IPS-18c (cell line): ENCODE data around the gene KRT27.
"Not testable (repeated sequence)": the region's sequence is repeated elsewhere in the genome, so short reads cannot be mapped to it uniquely, and the experiment has no call there.

Source experiments
- H3K4me3 ChIP-seq: 2 replicates; pipeline ENCODE4 v1.7.0; 2013; ENCODE audit warnings: low read depth, mild to moderate bottlenecking, low read length, moderate library complexity; ENCODE audit not compliant: insufficient read depth
- H3K9me3 ChIP-seq: one replicate; pipeline ENCODE4 v1.6.1; 2013; ENCODE audit warnings: mild to moderate bottlenecking, low read length, moderate library complexity; ENCODE audit not compliant: control insufficient read depth, insufficient read depth

The KRT27 gene

DNA sequence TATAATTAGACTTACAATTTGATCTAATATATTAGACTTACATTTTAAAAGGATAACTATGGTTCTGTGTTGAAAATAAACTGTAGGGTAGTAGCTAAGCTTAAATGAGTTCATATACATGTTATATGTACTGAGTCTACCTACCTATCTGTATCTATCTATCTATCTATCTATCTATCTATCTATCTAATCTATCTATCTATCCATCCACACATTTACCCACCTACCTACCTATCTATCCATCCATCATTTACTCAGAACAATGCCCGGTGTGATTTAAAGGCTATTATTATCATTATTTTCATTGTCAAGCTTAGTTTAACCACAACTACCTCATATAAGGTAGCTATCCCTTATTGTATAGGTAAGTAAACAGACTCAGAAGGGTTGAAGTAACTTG, 33.0 kb upstream of the KRT27 start:
- H3K9me3 ChIP-seq: no peaks in the 10 kb centered on the region
- H3K4me3 ChIP-seq: no peak overlapping the region

DNA sequence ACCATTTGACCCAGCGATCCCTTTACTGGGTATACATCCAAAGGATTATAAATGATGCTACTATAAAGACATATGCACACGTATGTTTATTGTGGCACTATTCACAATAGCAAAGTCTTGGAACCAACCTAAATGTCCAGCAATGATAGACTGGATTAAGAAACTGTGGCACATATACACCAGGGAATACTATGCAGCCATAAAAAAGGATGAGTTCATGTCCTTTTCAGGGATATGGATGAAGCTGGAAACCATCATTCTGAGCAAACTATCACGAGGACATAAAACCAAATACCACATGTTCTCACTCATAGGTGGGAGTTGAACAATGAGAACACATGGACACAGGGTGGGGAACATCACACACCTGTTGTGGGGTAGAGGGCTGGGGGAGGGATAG, 32.3 kb upstream of the KRT27 start:
- H3K4me3 ChIP-seq: not testable (repeated sequence)

DNA sequence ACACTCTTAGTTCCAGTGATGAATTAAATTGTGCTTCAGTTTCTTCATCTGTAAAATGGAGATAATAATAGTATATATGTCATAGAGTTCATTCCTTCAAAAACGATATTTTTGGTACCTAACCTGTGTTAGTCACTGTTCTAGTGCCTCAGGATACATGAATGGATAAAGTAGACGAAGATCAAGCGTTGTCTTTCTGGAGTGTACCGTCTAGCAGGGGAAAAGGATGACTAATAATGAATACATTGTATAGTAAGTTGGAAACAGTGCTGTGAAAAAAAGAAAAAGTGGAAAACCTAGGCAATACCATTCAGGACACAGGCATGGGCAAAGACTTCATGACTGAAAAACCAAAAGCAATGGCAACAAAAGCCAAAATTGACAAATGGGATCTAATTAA, 31.5 kb upstream of the KRT27 start:
- H3K4me3 ChIP-seq: no peak overlapping the region

More for the DNA sequence above, 32.3 kb upstream of the KRT27 start:
- not testable (repeated sequence) for H3K9me3 ChIP-seq

GRCh38 chr17:40812639-40813038, 30.3 kb upstream of the KRT27 start:
- H3K9me3 ChIP-seq: no peaks in the 10 kb centered on the region
- H3K4me3 ChIP-seq: no peak overlapping the region

More for the DNA sequence above, 31.5 kb upstream of the KRT27 start:
- no peaks in the 10 kb centered on the region for H3K9me3 ChIP-seq

- no peak overlapping the region for H3K4me3 ChIP-seq
- H3K9me3 ChIP-seq: no peaks in the 10 kb centered on the region
Observed at GRCh38 chr17:40810494-40810893, 28.1 kb upstream of the KRT27 start.

GRCh38 chr17:40809721-40810421, 27.5 kb upstream of the KRT27 start:
- Histone ChIP-seq H3K9me3 (no peaks in the 10 kb centered on the region), H3K4me3 (no peak overlapping the region)

DNA sequence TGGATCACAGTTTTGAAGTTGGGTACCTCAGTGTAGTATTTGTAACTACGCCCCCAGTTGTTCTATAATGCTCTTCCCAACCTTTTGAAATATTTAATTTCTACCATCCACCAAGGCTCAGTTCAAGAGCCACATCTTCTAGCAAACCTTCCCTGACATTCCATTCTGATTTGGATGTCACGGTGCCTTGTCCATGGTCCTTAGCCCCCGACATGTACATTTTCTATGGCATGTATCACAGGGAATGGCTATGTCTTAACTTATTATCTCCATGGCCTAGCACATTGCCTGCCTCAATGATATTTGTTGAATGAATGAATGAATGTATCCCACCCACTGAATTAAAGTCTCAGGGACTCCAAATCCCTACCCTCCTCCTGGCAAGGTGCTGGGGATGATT, 23.8 kb upstream of the KRT27 start:
- Histone ChIP-seq H3K9me3 (no peaks in the 10 kb centered on the region), H3K4me3 (no peak overlapping the region)

DNA sequence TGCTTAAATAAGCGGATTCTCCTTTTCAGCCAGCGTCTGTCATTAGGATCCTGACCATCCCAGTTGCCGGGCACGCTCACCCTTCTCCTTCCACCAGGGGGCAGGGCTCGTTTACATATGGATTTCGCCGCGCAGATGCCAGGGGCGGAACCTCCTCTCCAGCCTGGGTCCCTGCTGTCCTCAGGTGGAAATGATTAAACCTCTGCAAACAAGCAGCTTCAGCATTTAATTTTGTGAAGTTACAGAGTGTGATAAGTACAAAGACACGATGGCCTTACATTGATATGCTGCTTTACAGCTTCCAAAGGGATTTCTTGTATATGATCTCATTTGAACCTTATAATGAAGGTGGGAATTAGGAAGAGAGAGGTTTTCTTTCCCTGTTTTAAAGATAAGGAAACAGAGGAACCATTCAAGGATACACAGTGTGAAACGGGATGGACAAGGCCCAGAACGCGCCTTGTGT, 21.3 kb upstream of the KRT27 start:
- Histone ChIP-seq H3K4me3 (no peak overlapping the region), H3K9me3 (no peaks in the 10 kb centered on the region)

DNA sequence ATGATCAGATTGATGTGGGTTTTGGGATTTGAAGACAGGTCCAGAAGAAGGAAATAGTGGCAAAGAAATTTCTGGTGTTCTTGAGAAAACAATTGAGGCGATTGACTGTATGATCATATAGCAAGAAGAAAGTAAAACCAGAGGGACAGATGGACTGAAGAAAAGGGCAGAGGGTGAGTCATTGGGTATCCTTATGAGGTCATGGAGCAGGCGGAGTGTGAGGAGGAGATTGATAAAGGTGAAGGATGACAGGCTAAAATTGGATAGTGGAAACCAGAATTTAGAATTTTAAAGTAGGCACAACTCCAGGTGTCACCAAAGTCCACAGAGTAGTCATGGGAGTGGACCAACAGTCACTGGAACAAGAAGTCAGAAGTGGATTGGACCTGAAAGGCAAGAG, 18.8 kb upstream of the KRT27 start:
- no peak overlapping the region for H3K4me3 ChIP-seq
- no peaks in the 10 kb centered on the region for H3K9me3 ChIP-seq

GRCh38 chr17:40800381-40800780, 18.0 kb upstream of the KRT27 start:
- no peaks in the 10 kb centered on the region for H3K9me3 ChIP-seq
- H3K4me3 ChIP-seq: no peak overlapping the region

DNA sequence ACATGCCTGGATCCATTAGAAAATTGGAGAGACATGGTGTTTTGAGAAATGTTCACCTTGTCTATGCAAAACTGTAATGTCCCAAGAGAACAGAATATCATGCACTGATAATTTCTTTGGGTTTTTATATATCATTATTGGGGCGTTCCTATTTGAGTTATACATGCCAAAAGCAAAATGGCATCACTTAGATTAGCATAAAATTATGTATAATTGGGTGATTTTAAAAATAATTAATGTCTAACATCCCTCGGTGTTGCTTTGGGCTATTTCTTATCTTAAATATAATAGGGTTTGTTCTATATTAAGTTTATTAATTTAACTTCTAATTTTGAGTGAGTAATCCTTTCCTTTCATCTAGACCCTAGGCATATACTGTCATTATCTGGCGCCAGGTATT, 17.5 kb upstream of the KRT27 start, which contains the start of gene KRT28:
Gene KRT28 (minus strand): TSS at position 101 of the 400 bp plus-strand sequence. CDS start 66 bp downstream, at position 35.
- Histone ChIP-seq H3K4me3 (no peak within 1 kb of the TSS), H3K9me3 (no peaks in the 10 kb centered on the region)

DNA sequence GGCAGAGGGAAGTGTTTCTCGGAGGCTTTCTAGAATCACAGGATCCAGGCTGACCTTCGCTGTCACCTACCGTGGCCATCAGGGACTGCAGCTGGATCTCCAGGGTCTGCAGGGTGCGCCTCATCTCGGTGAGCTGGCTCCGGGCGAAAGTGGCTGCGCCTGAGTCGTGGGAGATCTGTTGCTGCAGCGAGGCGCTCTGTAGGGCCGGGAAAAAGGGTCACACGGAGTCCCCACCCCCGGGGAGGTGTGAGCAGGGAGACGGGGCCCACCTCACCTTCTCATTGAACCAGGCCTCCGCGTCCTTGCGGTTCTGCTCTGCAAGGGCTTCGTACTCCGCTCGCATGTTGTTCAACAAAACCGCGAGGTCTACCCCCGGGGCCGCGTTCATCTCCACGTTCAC, 14.5 kb upstream of the KRT27 start:
- Histone ChIP-seq H3K4me3 (no peak overlapping the region), H3K9me3 (no peaks in the 10 kb centered on the region)

DNA sequence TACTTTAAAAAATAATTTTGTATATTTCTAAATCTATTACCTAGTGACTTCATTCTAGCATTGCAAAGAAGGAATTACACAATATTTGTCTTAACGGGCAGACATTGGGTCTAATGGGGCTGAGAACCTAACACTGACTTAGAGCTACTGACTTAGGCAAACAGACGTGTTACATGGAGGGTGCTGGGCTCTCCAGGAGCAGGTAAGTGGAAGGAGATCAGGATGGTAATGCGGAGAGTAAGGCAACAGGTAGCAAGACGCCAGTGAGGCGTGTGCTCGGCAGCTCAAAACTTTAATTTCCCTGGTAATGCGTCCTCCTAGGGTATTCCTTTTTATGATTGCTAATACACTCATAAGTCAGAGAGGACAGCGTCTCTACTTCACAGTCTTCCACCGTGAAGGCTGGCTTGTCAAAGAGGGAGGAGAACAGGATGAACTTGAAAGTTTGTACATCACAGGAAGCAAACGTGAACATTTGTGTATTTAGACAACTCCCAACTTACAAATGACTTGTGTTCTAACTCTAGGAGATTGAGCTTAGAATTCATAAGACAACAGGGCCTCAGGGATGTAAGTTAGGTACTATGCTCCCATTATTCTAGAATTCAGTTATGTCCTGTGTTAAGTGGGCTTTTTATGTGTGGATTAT, 12.8 kb upstream of the KRT27 start:
- H3K9me3 ChIP-seq: no peaks in the 10 kb centered on the region
- H3K4me3 ChIP-seq: no peak overlapping the region

- H3K4me3 ChIP-seq: no peak overlapping the region
- H3K9me3 ChIP-seq: no peaks in the 10 kb centered on the region
Observed at GRCh38 chr17:40794466-40794865, 12.1 kb upstream of the KRT27 start.

DNA sequence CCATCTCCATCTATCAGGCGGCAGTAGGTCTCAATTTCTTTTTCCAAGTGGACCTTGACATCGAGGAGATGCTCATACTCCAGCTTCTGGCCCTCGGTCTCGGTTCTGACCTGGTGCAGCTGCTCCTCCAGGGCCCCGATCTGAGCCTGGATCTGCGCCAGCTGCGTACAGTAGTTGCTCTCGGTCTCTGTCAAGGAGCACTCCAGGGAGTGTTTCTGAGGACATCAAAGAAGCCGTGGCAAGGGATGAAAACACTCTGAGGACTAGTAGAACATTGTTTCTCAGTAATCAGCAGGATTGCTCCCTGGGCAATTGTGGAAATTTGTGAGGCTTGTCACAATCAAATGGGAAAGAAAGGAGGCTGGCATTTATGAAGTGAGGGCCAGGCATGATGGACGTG, 11.5 kb upstream of the KRT27 start:
- H3K9me3 ChIP-seq: no peaks in the 10 kb centered on the region
- no peak overlapping the region for H3K4me3 ChIP-seq

- Histone ChIP-seq H3K9me3 (no peaks in the 10 kb centered on the region), H3K4me3 (no peak overlapping the region)
Observed at GRCh38 chr17:40791787-40792436, 9.6 kb upstream of the KRT27 start.

DNA sequence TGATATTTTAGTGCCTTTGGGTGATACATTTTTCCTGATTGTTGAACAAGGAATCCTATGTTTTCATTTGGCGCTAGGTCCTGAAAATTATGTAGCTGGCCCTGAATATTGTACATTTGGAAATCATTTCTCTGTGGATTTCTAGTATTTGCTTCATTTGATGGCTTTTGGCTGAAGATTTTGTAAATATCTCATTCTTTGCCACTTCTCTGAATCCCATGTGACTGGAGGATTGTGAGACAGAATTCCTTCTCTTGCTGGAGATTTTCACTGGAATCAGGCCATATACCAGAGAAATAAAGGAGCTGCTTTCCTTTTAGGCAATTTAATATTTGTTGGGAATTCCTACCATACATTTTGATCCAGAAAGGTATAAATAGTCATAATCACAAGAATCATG, 8.8 kb upstream of the KRT27 start:
- no peaks in the 10 kb centered on the region for H3K9me3 ChIP-seq

More for the DNA sequence above, 8.8 kb upstream of the KRT27 start:
- H3K4me3 ChIP-seq: no peak overlapping the region
